CD4-positive, alpha-beta memory T cell (primary cell): Measurements from ENCODE around the gene GPR39. TPM values are rescaled to one million over a fixed set of nuclear protein-coding genes. Genes with fewer than 3 reads are reported as not detected.

Source experiments
- CTCF ChIA-PET: fragments of 350-600 bp; sonication (Branson Sonifier 250); formaldehyde crosslinking; loops from one replicate; lab custom pipeline; 2021; ENCODE audit warnings: inconsistent platforms; ENCODE audit not compliant: partially characterized antibody; lab: Charles Lee
- POLR2A ChIA-PET: fragments of 350-600 bp; sonication (Branson Sonifier 250); formaldehyde crosslinking; loops from one replicate; lab custom pipeline; 2021; ENCODE audit not compliant: partially characterized antibody; lab: Charles Lee
- DNase-seq, 5 donors: peaks; one replicate each; pipeline versions ENCODE4 v3.0.0 to v3.0.0-alpha.2; 2020 to 2022; ENCODE audit warnings: mixed read lengths in 1 of 5
- H3K27ac ChIP-seq: one replicate; pipeline ENCODE4 v1.7.0; 2013; ENCODE audit warnings: low read depth, low read length
- H3K27me3 ChIP-seq: 2 replicates; pipeline ENCODE4 v1.7.0; 2013; ENCODE audit warnings: mild to moderate bottlenecking, low read length, moderate library complexity; ENCODE audit not compliant: insufficient read depth
- H3K36me3 ChIP-seq: 2 replicates; pipeline ENCODE4 v1.7.0; 2013; ENCODE audit warnings: mild to moderate bottlenecking, low read length, moderate library complexity; ENCODE audit not compliant: insufficient read depth
- H3K4me1 ChIP-seq: 2 replicates; pipeline ENCODE4 v1.7.0; 2013; ENCODE audit warnings: mild to moderate bottlenecking, low read length, moderate library complexity; ENCODE audit not compliant: insufficient read depth
- H3K4me3 ChIP-seq, 2 donors: one replicate each; pipeline ENCODE4 v1.7.0; 2013; ENCODE audit warnings: low read length in 2 of 2, mild to moderate bottlenecking in 1 of 2
- H3K9me3 ChIP-seq, 2 donors: one replicate each; pipeline ENCODE4 v1.7.0; 2013; ENCODE audit warnings: low read length in 2 of 2, control low read depth in 1 of 2; ENCODE audit not compliant: control insufficient read depth in 1 of 2
- H3K27ac Mint-ChIP-seq, 7 donors: one replicate each; pipeline ENCODE4 v1.8.0; 2020 to 2021; ENCODE audit warnings: mixed read lengths in 7 of 7, mild to moderate bottlenecking in 6 of 7, inconsistent platforms in 3 of 7, moderate library complexity in 3 of 7
- H3K27me3 Mint-ChIP-seq, 2 donors: one replicate each; pipeline ENCODE4 v1.8.0; 2020 to 2021; ENCODE audit warnings: mixed read lengths in 2 of 2
- H3K36me3 Mint-ChIP-seq, 2 donors: one replicate each; pipeline ENCODE4 v1.8.0; 2020 to 2021; ENCODE audit warnings: mixed read lengths in 2 of 2, inconsistent platforms in 1 of 2, mild to moderate bottlenecking in 1 of 2
- H3K4me1 Mint-ChIP-seq, 4 donors: one replicate each; pipeline ENCODE4 v1.8.0; 2020 to 2021; ENCODE audit warnings: mixed read lengths in 4 of 4, mild to moderate bottlenecking in 1 of 4
- H3K4me3 Mint-ChIP-seq, 8 donors: one replicate each; pipeline ENCODE4 v1.8.0; 2020 to 2021; ENCODE audit warnings: mixed read lengths in 8 of 8, mild to moderate bottlenecking in 7 of 8, moderate library complexity in 6 of 8, inconsistent platforms in 3 of 8
- H3K9me3 Mint-ChIP-seq, 8 donors: one replicate each; pipeline ENCODE4 v1.8.0; 2020 to 2021; ENCODE audit warnings: mixed read lengths in 8 of 8, mild to moderate bottlenecking in 5 of 8, inconsistent platforms in 3 of 8, moderate library complexity in 1 of 8
- intact Hi-C: fragments of 100-400 bp; cut with micrococcal nuclease; formaldehyde crosslinking; loops from one replicate; pipeline ENCODE4 v1.15.1; 2023
- polyA plus RNA-seq, 2 donors: library from polyadenylated mRNA; unstranded; fragments of 300-500 nt; fragmentation: Illumina TruSeq; gene quantifications; one replicate each; pipeline ENCODE4 v1.2.3, GENCODE V29; 2021
- total RNA-seq, 2 experiments: library from RNA; stranded (reverse); gene quantifications; one replicate each; pipeline ENCODE4 v1.2.3, GENCODE V29; 2021

GPR39 gene
- total and polyA plus RNA-seq, 4 experiments from 2014 or later: not detected

GRCh38 chr2:132420816-132421805, 4.5 kb downstream of the GPR39 start:
- Mint-ChIP-seq H3K27me3 (peaks cover 2 to 5% of the 10 kb centered on the region in 2 donors), H3K4me3 (no peak overlapping the region), H3K9me3 (peaks cover 0 to 6% (median under 1%) of the 10 kb centered on the region in 8 donors), H3K36me3 (no peaks in the 10 kb centered on the region), H3K4me1 (no peaks in the 10 kb centered on the region), H3K27ac (no peak overlapping the region)
- intact Hi-C loops: no loop called here
- Histone ChIP-seq H3K27ac (no peak overlapping the region), H3K4me3 (no peak overlapping the region), H3K4me1 (no peaks in the 10 kb centered on the region), H3K27me3 (no peaks in the 10 kb centered on the region), H3K9me3 (no peaks in the 10 kb centered on the region), H3K36me3 (no peaks in the 10 kb centered on the region)
- ChIA-PET POLR2A (no interaction called here), CTCF (no interaction called here)
- DNase-seq: peak in 1 of 5 donors; percentile 18

- H3K4me1 Mint-ChIP-seq: no peaks in the 10 kb centered on the region
- no peaks in the 10 kb centered on the region for H3K36me3 Mint-ChIP-seq
- no peaks in the 10 kb centered on the region for H3K27me3 ChIP-seq
- H3K27ac ChIP-seq: no peak overlapping the region
- ChIA-PET POLR2A (interaction anchor here (0.6 kb wide), 1 partner anchor 1277 kb away, joined by 3 read pairs; no protein-coding TSS in a partner anchor), CTCF (no interaction called here)
- H3K4me3 Mint-ChIP-seq: no peak overlapping the region
- H3K9me3 Mint-ChIP-seq: peaks cover 0 to 5% (median under 1%) of the 10 kb centered on the region in 8 donors
- H3K36me3 ChIP-seq: no peaks in the 10 kb centered on the region
- H3K4me1 ChIP-seq: no peaks in the 10 kb centered on the region
- H3K27me3 Mint-ChIP-seq: peaks cover 0 to 5% of the 10 kb centered on the region in 2 donors
- H3K4me3 ChIP-seq: no peak overlapping the region
- no peak overlapping the region for H3K27ac Mint-ChIP-seq
- intact Hi-C loops: no loop called here
- no peaks in the 10 kb centered on the region for H3K9me3 ChIP-seq
- no peak for DNase-seq
Observed at GRCh38 chr2:132422736-132423135, 6.1 kb downstream of the GPR39 start.

GRCh38 chr2:132424526-132425121, 8.0 kb downstream of the GPR39 start:
- H3K9me3 ChIP-seq: no peaks in the 10 kb centered on the region
- CTCF ChIA-PET: no interaction called here
- Mint-ChIP-seq H3K4me1 (no peaks in the 10 kb centered on the region), H3K36me3 (no peaks in the 10 kb centered on the region), H3K27me3 (no peaks in the 10 kb centered on the region), H3K9me3 (peaks cover 0 to 2% (median under 1%) of the 10 kb centered on the region in 8 donors), H3K27ac (no peak overlapping the region), H3K4me3 (no peak overlapping the region)
- no peaks in the 10 kb centered on the region for H3K36me3 ChIP-seq
- H3K27ac ChIP-seq: no peak overlapping the region
- H3K4me3 ChIP-seq: no peak overlapping the region
- no peaks in the 10 kb centered on the region for H3K27me3 ChIP-seq
- intact Hi-C loops: no loop called here
- POLR2A ChIA-PET: no interaction called here
- DNase-seq: no peak
- H3K4me1 ChIP-seq: no peaks in the 10 kb centered on the region

- intact Hi-C loops: no loop called here
- Histone ChIP-seq H3K9me3 (no peaks in the 10 kb centered on the region), H3K36me3 (no peaks in the 10 kb centered on the region), H3K27me3 (no peaks in the 10 kb centered on the region), H3K27ac (no peak overlapping the region), H3K4me3 (no peak overlapping the region), H3K4me1 (no peaks in the 10 kb centered on the region)
- ChIA-PET CTCF (no interaction called here), POLR2A (no interaction called here)
- Mint-ChIP-seq H3K36me3 (no peaks in the 10 kb centered on the region), H3K27me3 (no peaks in the 10 kb centered on the region), H3K4me1 (no peaks in the 10 kb centered on the region), H3K9me3 (peaks cover 0 to 5% (median 1%) of the 10 kb centered on the region in 8 donors), H3K4me3 (no peak overlapping the region), H3K27ac (no peak overlapping the region)
- no peak for DNase-seq
Observed at GRCh38 chr2:132426033-132426432, 9.4 kb downstream of the GPR39 start.

- Histone ChIP-seq H3K4me3 (no peak overlapping the region), H3K4me1 (no peaks in the 10 kb centered on the region), H3K36me3 (no peaks in the 10 kb centered on the region), H3K27ac (no peak overlapping the region), H3K27me3 (no peaks in the 10 kb centered on the region), H3K9me3 (no peaks in the 10 kb centered on the region)
- Mint-ChIP-seq H3K4me1 (no peaks in the 10 kb centered on the region), H3K36me3 (no peaks in the 10 kb centered on the region), H3K27ac (no peak overlapping the region), H3K4me3 (no peak overlapping the region), H3K27me3 (no peaks in the 10 kb centered on the region), H3K9me3 (peaks cover 0 to 9% (median 2%) of the 10 kb centered on the region in 8 donors)
- CTCF ChIA-PET: no interaction called here
- no peak for DNase-seq
- intact Hi-C loops: no loop called here
- POLR2A ChIA-PET: no interaction called here
Observed at GRCh38 chr2:132426656-132427055, 10.1 kb downstream of the GPR39 start.

- H3K9me3 Mint-ChIP-seq: peaks cover 0 to 9% (median 3%) of the 10 kb centered on the region in 8 donors
- no peak overlapping the region for H3K4me3 Mint-ChIP-seq
- H3K27me3 Mint-ChIP-seq: no peaks in the 10 kb centered on the region
- no peaks in the 10 kb centered on the region for H3K27me3 ChIP-seq
- intact Hi-C loops: no loop called here
- no peaks in the 10 kb centered on the region for H3K4me1 Mint-ChIP-seq
- no peak overlapping the region for H3K27ac Mint-ChIP-seq
- POLR2A ChIA-PET: no interaction called here
- no peaks in the 10 kb centered on the region for H3K4me1 ChIP-seq
- H3K36me3 Mint-ChIP-seq: no peaks in the 10 kb centered on the region
- H3K9me3 ChIP-seq: no peaks in the 10 kb centered on the region
- H3K27ac ChIP-seq: no peak overlapping the region
- CTCF ChIA-PET: no interaction called here
- DNase-seq: no peak
- no peaks in the 10 kb centered on the region for H3K36me3 ChIP-seq
- H3K4me3 ChIP-seq: no peak overlapping the region
Observed at GRCh38 chr2:132429351-132429750, 12.7 kb downstream of the GPR39 start.

- Histone ChIP-seq H3K4me1 (no peaks in the 10 kb centered on the region), H3K36me3 (no peaks in the 10 kb centered on the region), H3K9me3 (no peaks in the 10 kb centered on the region), H3K27me3 (no peaks in the 10 kb centered on the region), H3K27ac (no peak overlapping the region), H3K4me3 (no peak overlapping the region)
- no peaks in the 10 kb centered on the region for H3K27me3 Mint-ChIP-seq
- ChIA-PET CTCF (no interaction called here), POLR2A (no interaction called here)
- H3K9me3 Mint-ChIP-seq: peaks cover 0 to 9% (median 3%) of the 10 kb centered on the region in 8 donors
- intact Hi-C loops: no loop called here
- DNase-seq: no peak
- H3K36me3 Mint-ChIP-seq: no peaks in the 10 kb centered on the region
- no peak overlapping the region for H3K4me3 Mint-ChIP-seq
- no peaks in the 10 kb centered on the region for H3K4me1 Mint-ChIP-seq
- no peak overlapping the region for H3K27ac Mint-ChIP-seq
Observed at GRCh38 chr2:132429941-132430573, 13.5 kb downstream of the GPR39 start.
